GM06990 (cell line): ENCODE data around the gene STC2.

Source experiments
- DNase-seq: peaks from one replicate; pipeline ENCODE4 v3.0.0-alpha.2; 2011; ENCODE audit not compliant: insufficient read length; ENCODE audit errors: extremely low read depth
- H3K27me3 ChIP-seq: replicated peaks from 2 replicates; pipeline ENCODE4 v1.6.0; 2011; ENCODE audit warnings: low read length; ENCODE audit not compliant: control insufficient read depth, insufficient read depth
- H3K36me3 ChIP-seq: 2 replicates; pipeline ENCODE4 v1.5.1; 2011; ENCODE audit warnings: low read length; ENCODE audit not compliant: control insufficient read depth, insufficient read depth
- H3K4me3 ChIP-seq: replicated peaks from 2 replicates; pipeline ENCODE4 v1.5.1; 2011; ENCODE audit warnings: low read depth, mild to moderate bottlenecking, control low read depth, low read length
- TF ChIP-seq, protein P1 (sequence below): IDR thresholded peaks from 2 replicates; pipeline ENCODE4 v1.5.1; 2011; ENCODE audit warnings: low read length, control low read depth, mild to moderate bottlenecking, inconsistent platforms; ENCODE audit not compliant: insufficient read depth, poor library complexity, severe bottlenecking

STC2 gene

DNA sequence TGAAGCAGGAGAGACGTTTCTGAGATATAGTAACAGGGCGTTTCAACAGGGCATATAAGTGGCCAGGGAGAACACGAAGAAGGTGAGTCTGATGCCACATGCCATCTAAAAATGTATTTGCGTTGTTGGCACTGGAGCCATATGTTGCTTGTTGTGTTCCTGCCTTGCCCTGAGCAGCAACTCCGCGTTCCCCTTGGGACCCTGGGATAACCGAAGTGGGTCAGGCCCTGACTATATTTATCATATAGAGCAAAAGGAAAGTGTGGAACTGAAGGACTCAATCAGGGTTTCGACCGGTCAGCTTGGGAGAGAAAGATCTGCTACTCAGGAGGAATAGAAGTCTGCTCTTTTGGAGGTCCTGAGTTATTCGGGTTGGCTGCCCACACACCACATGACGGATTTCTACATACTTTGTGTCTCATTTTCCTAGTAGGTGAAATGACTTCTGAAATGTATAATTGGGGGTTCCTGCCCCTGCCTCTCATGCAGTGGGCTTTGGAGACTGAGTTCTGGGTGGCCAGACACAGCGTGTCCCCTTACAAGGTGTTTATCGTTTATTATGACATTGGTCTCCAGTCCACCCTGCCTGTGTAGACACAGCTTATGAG, 3.0 kb downstream of the STC2 start:
- TF ChIP-seq, protein P1, sequence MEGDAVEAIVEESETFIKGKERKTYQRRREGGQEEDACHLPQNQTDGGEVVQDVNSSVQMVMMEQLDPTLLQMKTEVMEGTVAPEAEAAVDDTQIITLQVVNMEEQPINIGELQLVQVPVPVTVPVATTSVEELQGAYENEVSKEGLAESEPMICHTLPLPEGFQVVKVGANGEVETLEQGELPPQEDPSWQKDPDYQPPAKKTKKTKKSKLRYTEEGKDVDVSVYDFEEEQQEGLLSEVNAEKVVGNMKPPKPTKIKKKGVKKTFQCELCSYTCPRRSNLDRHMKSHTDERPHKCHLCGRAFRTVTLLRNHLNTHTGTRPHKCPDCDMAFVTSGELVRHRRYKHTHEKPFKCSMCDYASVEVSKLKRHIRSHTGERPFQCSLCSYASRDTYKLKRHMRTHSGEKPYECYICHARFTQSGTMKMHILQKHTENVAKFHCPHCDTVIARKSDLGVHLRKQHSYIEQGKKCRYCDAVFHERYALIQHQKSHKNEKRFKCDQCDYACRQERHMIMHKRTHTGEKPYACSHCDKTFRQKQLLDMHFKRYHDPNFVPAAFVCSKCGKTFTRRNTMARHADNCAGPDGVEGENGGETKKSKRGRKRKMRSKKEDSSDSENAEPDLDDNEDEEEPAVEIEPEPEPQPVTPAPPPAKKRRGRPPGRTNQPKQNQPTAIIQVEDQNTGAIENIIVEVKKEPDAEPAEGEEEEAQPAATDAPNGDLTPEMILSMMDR, result no peak
- no peak overlapping the region for H3K4me3 ChIP-seq
- H3K27me3 ChIP-seq, result no peaks in the 10 kb centered on the region
- no peak for DNase-seq
- H3K36me3 ChIP-seq, result no peaks in the 10 kb centered on the region

DNA sequence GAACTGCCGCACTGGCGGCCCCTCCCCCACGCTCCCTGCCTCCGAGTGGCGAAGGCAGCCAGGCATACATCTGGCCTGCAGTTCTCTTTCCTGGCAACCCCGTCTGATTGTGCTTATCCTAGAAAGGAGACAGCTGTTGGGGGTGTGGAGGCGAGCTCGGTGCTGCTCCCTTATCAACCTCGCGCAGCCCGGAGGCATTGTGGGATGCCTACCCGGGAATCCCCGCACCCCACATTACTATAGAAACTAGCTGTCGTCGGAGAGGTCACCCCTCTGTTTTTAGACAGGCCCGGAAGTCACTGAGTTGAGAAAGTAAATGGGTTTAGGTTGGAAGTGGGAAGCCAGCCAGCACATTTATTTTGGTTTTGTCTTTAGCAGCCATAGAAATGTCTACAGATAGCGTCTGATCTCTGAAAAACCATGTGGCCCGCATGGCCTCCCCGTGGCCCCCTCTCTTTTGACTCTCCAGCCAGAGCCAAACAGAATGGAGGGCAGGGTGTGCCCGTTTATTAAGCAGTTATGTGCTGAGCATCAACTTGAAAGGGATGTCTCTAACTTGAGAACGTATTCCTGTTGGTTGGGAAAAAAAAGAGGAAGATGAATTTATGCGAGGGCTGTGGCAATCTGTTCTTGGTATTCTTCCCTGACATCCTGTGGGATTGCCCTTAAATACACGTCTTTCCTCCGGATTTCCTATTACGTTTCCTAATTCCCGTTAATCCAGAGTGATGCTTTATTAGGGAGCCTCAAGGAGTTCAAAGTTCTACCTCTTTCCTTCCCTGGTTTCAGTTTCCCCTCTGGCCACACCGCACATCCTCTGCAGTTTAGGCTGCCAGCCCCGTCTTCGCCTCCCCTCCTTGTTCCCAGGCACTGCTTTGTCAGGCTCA, 3.9 kb downstream of the STC2 start:
- H3K36me3 ChIP-seq, result peaks cover 1% of the 10 kb centered on the region; the same call in 1 of the 2 replicates
- TF ChIP-seq, protein P1, result no peak
- H3K4me3 ChIP-seq, result no peak overlapping the region
- no peaks in the 10 kb centered on the region for H3K27me3 ChIP-seq
- no peak for DNase-seq

DNA sequence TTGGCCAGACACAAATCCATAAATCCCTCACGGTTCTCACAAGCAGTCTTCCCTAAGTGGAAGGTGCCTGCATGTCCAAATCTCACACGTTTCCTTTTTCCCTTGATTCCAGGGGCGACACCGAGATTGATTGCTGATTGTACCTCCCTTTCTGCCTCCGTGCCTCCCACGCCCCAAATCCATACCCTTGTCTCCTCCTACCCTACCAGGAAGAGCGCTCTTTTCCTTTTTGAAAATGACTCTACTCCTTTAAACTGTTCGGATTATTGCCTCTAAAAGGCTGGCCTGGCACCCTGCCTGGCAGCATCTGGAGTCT, 4.5 kb downstream of the STC2 start:
- Histone ChIP-seq H3K4me3 (no peak overlapping the region), H3K27me3 (no peaks in the 10 kb centered on the region), H3K36me3 (peaks cover 1% of the 10 kb centered on the region; the same call in 1 of the 2 replicates)
- no peak for DNase-seq
- TF ChIP-seq, protein P1, result no peak

DNA sequence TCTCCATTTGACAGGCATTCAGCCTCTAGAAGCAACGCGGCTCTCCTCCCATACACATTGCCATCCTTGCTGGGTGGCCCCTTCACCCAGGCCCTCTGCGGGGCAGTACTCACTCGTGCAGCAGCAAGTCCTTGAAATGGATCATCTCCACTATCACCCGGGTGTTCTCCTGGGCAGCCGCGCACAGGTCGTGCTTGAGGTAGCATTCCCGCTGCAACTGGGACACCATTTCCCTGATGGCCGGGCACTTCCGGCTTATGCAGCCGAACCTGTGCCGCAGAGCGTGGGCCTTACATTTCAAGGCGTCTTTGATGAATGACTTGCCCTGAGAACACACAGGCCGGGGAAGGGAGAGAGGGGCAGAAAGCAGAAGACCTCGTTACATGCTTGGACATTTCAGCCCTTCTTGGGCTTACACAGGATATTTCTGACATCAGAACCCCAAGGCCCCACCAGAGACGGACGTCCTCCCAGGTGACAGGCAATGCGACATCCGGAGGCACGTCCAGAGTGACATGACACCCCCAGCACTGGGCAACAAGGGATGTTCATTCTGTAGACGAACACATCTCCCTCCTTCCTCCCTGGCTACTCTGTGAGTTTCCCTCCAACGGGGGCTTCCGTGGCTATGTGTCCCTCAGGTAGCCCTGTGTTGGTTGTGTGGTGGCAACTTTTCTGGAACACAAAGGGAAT, 5.0 kb downstream of the STC2 start:
- H3K4me3 ChIP-seq, result no peak overlapping the region
- TF ChIP-seq, protein P1, result no peak
- no peaks in the 10 kb centered on the region for H3K27me3 ChIP-seq
- no peak for DNase-seq
- peaks cover 1% of the 10 kb centered on the region for H3K36me3 ChIP-seq

DNA sequence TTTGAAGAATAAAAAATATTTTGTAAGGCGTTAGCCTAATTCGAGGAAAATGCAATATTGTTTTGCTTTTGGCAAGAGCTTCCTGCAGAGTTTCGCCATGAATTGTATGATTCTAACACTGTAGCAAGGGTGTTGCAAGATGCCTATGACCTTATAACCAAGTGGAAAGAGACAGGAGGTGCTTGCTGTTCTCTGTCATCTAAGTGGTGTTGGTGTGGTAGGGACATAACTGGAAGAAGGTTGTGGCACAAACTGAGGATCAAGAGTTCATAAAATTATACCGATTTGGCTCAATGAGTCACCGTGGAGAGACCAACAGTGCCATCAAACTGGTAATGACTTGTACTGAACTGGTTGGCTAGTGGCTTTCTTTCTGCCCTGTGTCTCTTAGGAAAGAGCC, 6.3 kb downstream of the STC2 start:
- no peaks in the 10 kb centered on the region for H3K27me3 ChIP-seq
- TF ChIP-seq, protein P1, result no peak
- peaks cover 1% of the 10 kb centered on the region for H3K36me3 ChIP-seq
- no peak overlapping the region for H3K4me3 ChIP-seq
- no peak for DNase-seq
